ENCODE measurements around the gene SUPV3L1. TPM values are rescaled to one million over a fixed set of nuclear protein-coding genes. Genes with fewer than 3 reads are reported as not detected.

The SUPV3L1 gene
- total and polyA plus RNA-seq, 9 donors = 21.7 to 39.8 (median 28.4) TPM

DNA sequence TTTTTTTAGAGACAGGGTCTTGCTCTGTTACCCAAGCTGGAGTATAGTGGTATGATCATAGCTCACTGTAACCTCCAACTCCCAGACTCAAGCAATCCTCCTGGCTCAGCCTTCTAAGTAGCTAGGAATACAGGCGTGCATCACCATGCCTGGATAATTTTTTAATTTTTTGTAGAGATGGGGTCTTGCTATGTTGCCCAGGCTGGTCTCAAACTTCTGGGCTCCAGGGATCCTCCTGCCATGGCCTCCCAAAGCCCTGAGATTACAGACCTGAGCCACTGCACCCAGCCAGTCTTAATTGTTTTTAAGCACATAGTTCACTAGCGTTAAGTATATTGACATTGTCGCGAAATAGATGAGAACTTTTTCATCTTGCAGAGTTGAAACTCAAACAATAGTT is 2.0 kb downstream of the SUPV3L1 start:
- no peak for DNase-seq
- Histone ChIP-seq H3K9me3 (no peaks in the 10 kb centered on the region), H3K4me3 (no peak overlapping the region), H3K27ac (no peak overlapping the region), H3K4me1 (ENCODE audit: insufficient read depth) (peaks cover 3% of the 10 kb centered on the region), H3K36me3 (no peaks in the 10 kb centered on the region), H3K27me3 (no peaks in the 10 kb centered on the region)
- TF ChIP-seq, protein P1, sequence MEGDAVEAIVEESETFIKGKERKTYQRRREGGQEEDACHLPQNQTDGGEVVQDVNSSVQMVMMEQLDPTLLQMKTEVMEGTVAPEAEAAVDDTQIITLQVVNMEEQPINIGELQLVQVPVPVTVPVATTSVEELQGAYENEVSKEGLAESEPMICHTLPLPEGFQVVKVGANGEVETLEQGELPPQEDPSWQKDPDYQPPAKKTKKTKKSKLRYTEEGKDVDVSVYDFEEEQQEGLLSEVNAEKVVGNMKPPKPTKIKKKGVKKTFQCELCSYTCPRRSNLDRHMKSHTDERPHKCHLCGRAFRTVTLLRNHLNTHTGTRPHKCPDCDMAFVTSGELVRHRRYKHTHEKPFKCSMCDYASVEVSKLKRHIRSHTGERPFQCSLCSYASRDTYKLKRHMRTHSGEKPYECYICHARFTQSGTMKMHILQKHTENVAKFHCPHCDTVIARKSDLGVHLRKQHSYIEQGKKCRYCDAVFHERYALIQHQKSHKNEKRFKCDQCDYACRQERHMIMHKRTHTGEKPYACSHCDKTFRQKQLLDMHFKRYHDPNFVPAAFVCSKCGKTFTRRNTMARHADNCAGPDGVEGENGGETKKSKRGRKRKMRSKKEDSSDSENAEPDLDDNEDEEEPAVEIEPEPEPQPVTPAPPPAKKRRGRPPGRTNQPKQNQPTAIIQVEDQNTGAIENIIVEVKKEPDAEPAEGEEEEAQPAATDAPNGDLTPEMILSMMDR (IDR thresholded peaks at IDR 0.05) = no peak
- TF ChIP-seq EP300 (IDR thresholded peaks at IDR 0.05) = no peak
- TF ChIP-seq POLR2A (IDR thresholded peaks at IDR 0.05) = no peak
- intact Hi-C loops (cut with DNase I) = no loop called here
- 83 to 88% (median 85%) methylated on average over 4 of the region's 4 CpGs for WGBS, 3 donors

DNA sequence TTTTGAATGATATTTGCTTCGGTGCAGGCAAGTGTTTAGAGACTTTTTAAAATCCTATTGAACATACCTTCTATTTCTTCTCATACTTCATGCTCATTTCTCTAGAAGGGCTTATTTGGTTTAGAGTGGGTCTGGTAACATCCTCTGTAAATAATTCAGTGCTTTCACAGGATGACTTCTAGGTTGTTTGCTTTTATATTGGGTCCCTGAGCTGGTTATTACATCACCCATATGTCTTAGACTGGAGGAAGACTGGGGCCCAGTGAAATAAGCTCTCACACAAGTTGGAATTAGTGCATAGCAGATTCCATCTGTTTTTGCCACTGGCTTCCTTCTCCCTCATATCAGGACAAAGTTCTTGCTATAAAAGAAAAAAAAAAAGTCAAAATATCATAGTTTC is 6.5 kb downstream of the SUPV3L1 start:
- no peaks in the 10 kb centered on the region for H3K9me3 ChIP-seq
- peaks cover 2% of the 10 kb centered on the region for H3K4me1 ChIP-seq (ENCODE audit: insufficient read depth)
- no peak overlapping the region for H3K4me3 ChIP-seq
- intact Hi-C loops (cut with DNase I) = no loop called here
- H3K36me3 ChIP-seq = peaks cover 2% of the 10 kb centered on the region
- DNase-seq = no peak
- WGBS, 3 donors = 70 to 86% (median 82%) methylated on average over 1 of the region's 1 CpG
- H3K27ac ChIP-seq = no peak overlapping the region
- H3K27me3 ChIP-seq = no peaks in the 10 kb centered on the region
- TF ChIP-seq, protein P1 (IDR thresholded peaks at IDR 0.05) = no peak
- TF ChIP-seq EP300 (IDR thresholded peaks at IDR 0.05) = no peak

DNA sequence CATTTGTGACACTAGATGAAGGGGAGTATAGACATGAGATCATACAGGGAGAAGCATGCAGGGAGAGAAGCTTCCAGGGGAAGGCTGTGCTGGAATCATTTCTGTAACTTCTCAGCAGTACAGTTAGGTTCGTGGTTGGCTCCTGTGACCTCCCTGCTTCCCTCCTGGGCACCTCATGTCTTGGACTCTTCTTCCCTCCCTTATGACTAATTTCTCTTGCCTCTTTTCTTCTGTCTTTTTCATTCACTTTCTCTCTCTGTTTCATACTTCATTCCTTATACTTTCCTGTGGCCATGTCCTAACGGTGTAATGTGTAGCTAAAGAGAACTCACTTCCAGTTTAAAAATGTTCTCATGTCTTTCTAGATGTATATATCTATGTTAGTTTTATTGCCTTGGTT is 21.0 kb downstream of the SUPV3L1 start:
- Histone ChIP-seq H3K4me1 (ENCODE audit: insufficient read depth) (no peaks in the 10 kb centered on the region), H3K9me3 (no peaks in the 10 kb centered on the region), H3K4me3 (no peak overlapping the region), H3K27me3 (no peaks in the 10 kb centered on the region), H3K27ac (no peak overlapping the region), H3K36me3 (no peaks in the 10 kb centered on the region)
- intact Hi-C loops (cut with DNase I) = no loop called here
- TF ChIP-seq, protein P1 (IDR thresholded peaks at IDR 0.05) = no peak
- TF ChIP-seq EP300 (IDR thresholded peaks at IDR 0.05) = no peak
- no peak for TF ChIP-seq POLR2A (IDR thresholded peaks at IDR 0.05)
- DNase-seq = no peak
- 57 to 78% (median 74%) methylated on average over 2 of the region's 2 CpGs for WGBS, 3 donors

DNA sequence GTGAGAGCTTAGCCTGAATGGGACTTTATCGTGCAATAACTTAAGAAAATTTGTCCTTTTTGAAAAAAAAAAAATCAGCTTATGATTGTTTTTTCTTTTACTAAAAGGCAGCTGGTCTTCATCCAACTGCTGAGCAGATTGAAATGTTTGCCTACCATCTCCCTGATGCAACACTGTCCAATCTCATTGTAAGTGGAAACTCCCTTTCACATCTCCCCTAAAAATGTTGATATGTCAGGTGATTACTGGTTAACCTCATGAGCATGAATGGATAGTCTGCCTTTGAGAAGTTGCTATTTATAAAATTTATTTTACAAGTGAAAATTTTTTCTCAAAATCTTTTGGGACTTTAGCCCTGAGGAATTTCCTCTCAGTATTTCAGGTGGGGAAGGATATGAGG is 22.3 kb downstream of the SUPV3L1 start:
- Histone ChIP-seq H3K27ac (no peak overlapping the region), H3K9me3 (no peaks in the 10 kb centered on the region), H3K4me3 (no peak overlapping the region), H3K27me3 (no peaks in the 10 kb centered on the region), H3K4me1 (ENCODE audit: insufficient read depth) (no peaks in the 10 kb centered on the region), H3K36me3 (no peaks in the 10 kb centered on the region)
- TF ChIP-seq, protein P1 (IDR thresholded peaks at IDR 0.05) = no peak
- TF ChIP-seq POLR2A (IDR thresholded peaks at IDR 0.05) (no peak), EP300 (IDR thresholded peaks at IDR 0.05) (no peak)
- WGBS, 3 donors = 75 to 79% (median 76%) methylated on average over 1 of the region's 1 CpG
- intact Hi-C loops (cut with DNase I) = no loop called here
- no peak for DNase-seq

DNA sequence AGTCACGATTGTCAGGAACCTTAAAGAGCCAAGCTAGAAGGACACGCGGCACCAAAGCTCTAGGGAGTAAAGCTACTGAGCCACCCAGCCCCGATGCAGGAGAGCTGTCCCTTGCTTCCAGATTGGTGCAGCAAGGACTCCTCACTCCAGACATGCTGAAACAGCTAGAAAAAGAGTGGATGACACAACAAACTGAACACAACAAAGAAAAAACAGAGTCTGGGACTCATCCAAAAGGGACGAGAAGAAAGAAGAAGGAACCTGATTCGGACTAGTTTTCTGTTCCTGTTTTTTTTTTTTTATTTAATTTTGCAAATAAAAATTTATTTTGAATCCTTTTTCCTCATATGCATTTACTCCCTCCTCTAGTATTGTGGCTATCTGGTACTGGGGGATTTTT is 28.7 kb downstream of the SUPV3L1 start:
- Histone ChIP-seq H3K27ac (no peak overlapping the region), H3K4me1 (ENCODE audit: insufficient read depth) (no peaks in the 10 kb centered on the region), H3K36me3 (no peaks in the 10 kb centered on the region), H3K4me3 (no peak overlapping the region), H3K9me3 (no peaks in the 10 kb centered on the region), H3K27me3 (no peaks in the 10 kb centered on the region)
- WGBS, 3 donors = 83 to 86% (median 85%) methylated on average over 6 of the region's 6 CpGs
- intact Hi-C loops (cut with DNase I) = no loop called here
- no peak for DNase-seq
- TF ChIP-seq EP300 (IDR thresholded peaks at IDR 0.05) = no peak
- TF ChIP-seq, protein P1 (IDR thresholded peaks at IDR 0.05) = no peak
- no peak for TF ChIP-seq POLR2A (IDR thresholded peaks at IDR 0.05)

All from ovary (tissue), 9 donors.